ENCODE data around the gene RASSF4.

Gene RASSF4

DNA sequence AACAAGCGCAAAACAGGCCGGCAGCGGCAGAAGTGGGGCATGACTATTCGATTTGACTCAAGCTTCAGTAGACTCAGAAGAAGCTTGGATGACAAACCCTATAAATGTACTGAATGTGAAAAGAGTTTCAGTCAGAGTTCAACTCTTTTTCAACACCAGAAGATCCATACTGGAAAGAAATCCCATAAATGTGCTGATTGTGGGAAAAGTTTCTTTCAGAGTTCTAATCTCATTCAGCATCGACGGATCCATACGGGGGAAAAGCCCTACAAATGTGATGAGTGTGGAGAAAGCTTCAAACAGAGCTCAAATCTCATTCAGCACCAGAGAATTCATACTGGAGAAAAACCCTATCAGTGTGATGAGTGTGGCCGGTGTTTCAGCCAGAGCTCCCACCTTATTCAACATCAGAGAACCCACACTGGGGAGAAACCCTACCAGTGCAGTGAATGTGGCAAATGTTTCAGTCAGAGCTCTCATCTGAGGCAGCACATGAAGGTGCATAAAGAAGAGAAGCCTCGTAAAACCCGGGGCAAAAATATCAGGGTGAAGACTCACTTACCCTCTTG, 43.9 kb downstream of the RASSF4 start:
- peaks cover 7% of the 10 kb centered on the region for H3K4me1 ChIP-seq (ENCODE audit: insufficient read depth, poor library complexity, severe bottlenecking)
- DNase-seq (ENCODE audit: low spot score) = no peak
- no peak overlapping the region for H3K27ac ChIP-seq (ENCODE audit: poor library complexity, severe bottlenecking)
- ATAC-seq (ENCODE audit: low read depth) = no peak
- no peaks in the 10 kb centered on the region for H3K9me3 ChIP-seq (ENCODE audit: severe bottlenecking)
- no peak overlapping the region for H3K4me3 ChIP-seq (ENCODE audit: severe bottlenecking)
- H3K27me3 ChIP-seq (ENCODE audit: insufficient read depth, poor library complexity, severe bottlenecking) = no peaks in the 10 kb centered on the region
- peaks cover 16% of the 10 kb centered on the region for H3K36me3 ChIP-seq (ENCODE audit: low read depth)
- TF ChIP-seq, protein P1, sequence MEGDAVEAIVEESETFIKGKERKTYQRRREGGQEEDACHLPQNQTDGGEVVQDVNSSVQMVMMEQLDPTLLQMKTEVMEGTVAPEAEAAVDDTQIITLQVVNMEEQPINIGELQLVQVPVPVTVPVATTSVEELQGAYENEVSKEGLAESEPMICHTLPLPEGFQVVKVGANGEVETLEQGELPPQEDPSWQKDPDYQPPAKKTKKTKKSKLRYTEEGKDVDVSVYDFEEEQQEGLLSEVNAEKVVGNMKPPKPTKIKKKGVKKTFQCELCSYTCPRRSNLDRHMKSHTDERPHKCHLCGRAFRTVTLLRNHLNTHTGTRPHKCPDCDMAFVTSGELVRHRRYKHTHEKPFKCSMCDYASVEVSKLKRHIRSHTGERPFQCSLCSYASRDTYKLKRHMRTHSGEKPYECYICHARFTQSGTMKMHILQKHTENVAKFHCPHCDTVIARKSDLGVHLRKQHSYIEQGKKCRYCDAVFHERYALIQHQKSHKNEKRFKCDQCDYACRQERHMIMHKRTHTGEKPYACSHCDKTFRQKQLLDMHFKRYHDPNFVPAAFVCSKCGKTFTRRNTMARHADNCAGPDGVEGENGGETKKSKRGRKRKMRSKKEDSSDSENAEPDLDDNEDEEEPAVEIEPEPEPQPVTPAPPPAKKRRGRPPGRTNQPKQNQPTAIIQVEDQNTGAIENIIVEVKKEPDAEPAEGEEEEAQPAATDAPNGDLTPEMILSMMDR (IDR thresholded peaks at IDR 0.05; ENCODE audit: poor library complexity, severe bottlenecking) = no peak

DNA sequence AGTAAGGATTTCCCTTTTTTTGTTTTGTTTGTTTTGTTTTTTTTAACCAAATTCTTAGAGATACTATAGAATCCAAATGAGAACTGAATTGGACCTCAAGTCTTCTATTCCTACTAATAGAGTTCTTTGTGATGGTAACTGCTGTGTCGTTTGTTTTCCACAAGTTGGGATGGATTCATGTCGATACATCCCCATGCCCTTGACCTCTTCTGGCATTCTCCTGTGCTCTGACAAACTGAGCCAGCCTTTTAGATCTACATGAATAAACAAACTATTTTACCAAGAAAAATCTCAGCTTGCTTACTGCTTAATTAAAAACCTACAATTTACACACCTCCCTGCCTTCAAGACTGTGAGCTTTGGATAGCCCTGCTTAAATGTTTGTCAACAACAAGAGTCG, 45.1 kb downstream of the RASSF4 start:
- Histone ChIP-seq H3K27ac (ENCODE audit: poor library complexity, severe bottlenecking) (no peak overlapping the region), H3K27me3 (ENCODE audit: insufficient read depth, poor library complexity, severe bottlenecking) (no peaks in the 10 kb centered on the region), H3K4me1 (ENCODE audit: insufficient read depth, poor library complexity, severe bottlenecking) (peaks cover 7% of the 10 kb centered on the region), H3K4me3 (ENCODE audit: severe bottlenecking) (no peak overlapping the region), H3K36me3 (ENCODE audit: low read depth) (peaks cover 16% of the 10 kb centered on the region), H3K9me3 (ENCODE audit: severe bottlenecking) (no peaks in the 10 kb centered on the region)
- DNase-seq (ENCODE audit: low spot score) = no peak
- TF ChIP-seq, protein P1 (IDR thresholded peaks at IDR 0.05; ENCODE audit: poor library complexity, severe bottlenecking) = no peak
- ATAC-seq (ENCODE audit: low read depth) = no peak

DNA sequence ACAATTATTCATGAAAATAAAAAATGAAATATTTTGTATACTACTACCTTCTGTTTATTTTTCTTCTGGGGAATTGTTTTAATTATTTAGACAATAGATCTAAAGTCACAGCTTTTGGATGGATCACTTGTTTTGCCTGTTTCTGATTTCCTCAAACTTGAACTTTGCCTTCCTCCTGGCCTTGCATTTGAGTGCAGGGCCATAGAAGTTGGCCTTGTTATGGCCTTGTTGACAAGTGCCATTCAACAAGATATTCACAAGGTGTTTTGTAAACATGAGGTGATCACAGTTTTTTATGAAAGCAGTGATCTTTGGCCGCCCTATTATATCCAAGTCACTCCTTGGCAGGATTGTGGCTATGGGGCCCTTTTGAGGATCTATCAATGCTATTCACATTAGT, 45.7 kb downstream of the RASSF4 start:
- TF ChIP-seq, protein P1 (IDR thresholded peaks at IDR 0.05; ENCODE audit: poor library complexity, severe bottlenecking) = no peak
- ATAC-seq (ENCODE audit: low read depth) = no peak

DNA sequence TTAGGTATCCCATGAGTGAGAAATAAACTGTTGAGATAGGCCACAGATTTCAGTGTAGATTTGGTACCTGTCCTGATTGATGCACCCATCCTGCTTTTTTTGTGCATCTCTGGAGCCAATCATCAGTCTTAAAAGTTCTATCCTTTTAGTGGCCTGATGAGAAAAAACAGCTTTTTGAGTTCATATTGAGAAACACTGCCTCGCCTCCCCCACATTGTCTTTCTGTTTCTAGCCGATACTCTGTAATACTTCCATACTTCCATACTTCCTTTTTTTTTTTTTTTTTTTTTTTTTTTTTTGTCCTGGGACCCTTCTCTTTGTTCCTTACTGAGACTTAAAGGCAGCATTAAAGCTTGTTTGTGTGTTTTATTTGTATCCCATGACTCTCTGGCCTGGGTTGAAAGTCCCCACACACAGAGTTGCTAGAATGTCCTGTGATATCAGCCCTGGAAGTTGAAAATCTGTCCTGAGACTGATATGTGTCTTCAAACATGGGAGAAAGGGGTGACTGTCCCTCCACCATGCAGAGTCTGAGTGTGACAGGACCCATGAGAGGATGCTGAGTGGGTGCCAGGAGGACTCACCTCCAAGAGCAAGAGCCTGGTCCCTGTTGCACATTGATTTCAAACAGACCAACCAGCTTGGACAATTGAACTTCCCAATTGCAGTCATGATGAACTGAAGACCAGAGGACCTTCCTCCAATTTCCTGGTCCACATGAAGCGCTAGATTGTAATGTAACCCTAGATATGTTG, 46.9 kb downstream of the RASSF4 start:
- H3K27ac ChIP-seq (ENCODE audit: poor library complexity, severe bottlenecking) = no peak overlapping the region
- DNase-seq (ENCODE audit: low spot score) (no peak), ATAC-seq (ENCODE audit: low read depth) (no peak)
- H3K4me1 ChIP-seq (ENCODE audit: insufficient read depth, poor library complexity, severe bottlenecking) = peaks cover 7% of the 10 kb centered on the region
- H3K36me3 ChIP-seq (ENCODE audit: low read depth) = peaks cover 16% of the 10 kb centered on the region
- TF ChIP-seq, protein P1 (IDR thresholded peaks at IDR 0.05; ENCODE audit: poor library complexity, severe bottlenecking) = no peak
- H3K9me3 ChIP-seq (ENCODE audit: severe bottlenecking) = no peaks in the 10 kb centered on the region
- no peaks in the 10 kb centered on the region for H3K27me3 ChIP-seq (ENCODE audit: insufficient read depth, poor library complexity, severe bottlenecking)
- no peak overlapping the region for H3K4me3 ChIP-seq (ENCODE audit: severe bottlenecking)

More for the DNA sequence above, 45.7 kb downstream of the RASSF4 start:
- no peaks in the 10 kb centered on the region for H3K27me3 ChIP-seq (ENCODE audit: insufficient read depth, poor library complexity, severe bottlenecking)
- peaks cover 7% of the 10 kb centered on the region for H3K4me1 ChIP-seq (ENCODE audit: insufficient read depth, poor library complexity, severe bottlenecking)
- no peak for DNase-seq (ENCODE audit: low spot score)
- H3K27ac ChIP-seq (ENCODE audit: poor library complexity, severe bottlenecking) = no peak overlapping the region
- no peak overlapping the region for H3K4me3 ChIP-seq (ENCODE audit: severe bottlenecking)
- H3K36me3 ChIP-seq (ENCODE audit: low read depth) = peaks cover 16% of the 10 kb centered on the region
- no peaks in the 10 kb centered on the region for H3K9me3 ChIP-seq (ENCODE audit: severe bottlenecking)

Data from RWPE2 (cell line).